Activated T-cell treated with anti-CD3 and anti-CD28 coated beads, Interleukin-2, amount 50 U/mL, for 4 hours (primary cell): ENCODE data around the gene HCFC1. TPM values are rescaled to one million over a fixed set of nuclear protein-coding genes. Genes with fewer than 3 reads are reported as not detected.

Source experiments
- ATAC-seq, 2 donors: fragments of 200-7000 bp; cut with Tn5 transposase; one replicate each; pipeline ENCODE4 v1.10.0; 2021
- DNase-seq: peaks from one replicate; pipeline ENCODE4 v3.0.0-alpha.2; 2020
- H3K27me3 Mint-ChIP-seq: one replicate; pipeline ENCODE4 v1.8.0; 2021; ENCODE audit warnings: low read depth, mixed read lengths
- H3K36me3 Mint-ChIP-seq: one replicate; pipeline ENCODE4 v1.8.0; 2022; ENCODE audit warnings: mixed read lengths; ENCODE audit not compliant: insufficient read depth
- H3K4me1 Mint-ChIP-seq: one replicate; pipeline ENCODE4 v1.8.0; 2021; ENCODE audit warnings: low read depth, mixed read lengths
- H3K4me3 Mint-ChIP-seq: one replicate; pipeline ENCODE4 v1.8.0; 2021; ENCODE audit warnings: mild to moderate bottlenecking, moderate library complexity, mixed read lengths
- H3K9me3 Mint-ChIP-seq: one replicate; pipeline ENCODE4 v1.8.0; 2021; ENCODE audit warnings: mixed read lengths
- total RNA-seq, 3 donors: library from RNA; stranded (reverse); gene quantifications; one replicate each; pipeline ENCODE4 v1.2.1, GENCODE V29; 2021

Gene HCFC1
- total RNA-seq, 3 donors from 2014 or later, result 140 to 162 (median 150) TPM

- Mint-ChIP-seq H3K4me3 (no peak overlapping the region), H3K36me3 (peaks cover 2% of the 10 kb centered on the region), H3K4me1 (peaks cover 10% of the 10 kb centered on the region), H3K27me3 (no peaks in the 10 kb centered on the region), H3K9me3 (no peaks in the 10 kb centered on the region)
- DNase-seq (no peak), ATAC-seq (no peak)
Observed at GRCh38 chrX:153961292-153961691, 10.3 kb downstream of the HCFC1 start.

- no peak for ATAC-seq
- Mint-ChIP-seq H3K27me3 (no peaks in the 10 kb centered on the region), H3K9me3 (no peaks in the 10 kb centered on the region), H3K4me1 (peaks cover 4% of the 10 kb centered on the region), H3K36me3 (peaks cover 2% of the 10 kb centered on the region), H3K4me3 (no peak overlapping the region)
- no peak for DNase-seq
Observed at GRCh38 chrX:153960786-153961185, 10.8 kb downstream of the HCFC1 start.

DNA sequence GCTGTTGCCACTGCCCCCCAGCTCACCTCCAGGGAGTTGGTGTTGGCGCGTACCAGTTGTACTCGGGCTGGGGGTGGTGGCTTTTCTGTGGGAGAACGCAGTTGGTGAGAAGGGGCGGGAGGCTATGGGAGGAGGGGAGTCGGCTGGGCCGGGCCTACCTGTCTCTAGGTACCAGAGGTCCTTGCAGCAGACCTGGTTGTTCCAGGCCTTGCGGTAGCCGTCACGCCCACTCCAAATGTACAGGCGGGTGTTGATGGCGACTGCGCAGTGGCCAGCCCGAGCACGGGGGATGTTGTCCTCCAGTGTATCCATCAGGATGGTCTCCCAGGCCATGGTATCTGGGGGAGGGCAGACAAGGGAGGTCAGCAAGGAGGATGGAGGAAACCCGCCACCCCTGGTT lies 11.5 kb downstream of the HCFC1 start:
- no peak overlapping the region for H3K4me3 Mint-ChIP-seq
- H3K27me3 Mint-ChIP-seq, result no peaks in the 10 kb centered on the region
- no peaks in the 10 kb centered on the region for H3K9me3 Mint-ChIP-seq
- DNase-seq (no peak), ATAC-seq (no peak)
- no peaks in the 10 kb centered on the region for H3K4me1 Mint-ChIP-seq
- peaks cover 2% of the 10 kb centered on the region for H3K36me3 Mint-ChIP-seq

- no peak for ATAC-seq
- DNase-seq, result no peak
- no peaks in the 10 kb centered on the region for H3K27me3 Mint-ChIP-seq
- no peak overlapping the region for H3K4me3 Mint-ChIP-seq
- H3K4me1 Mint-ChIP-seq, result no peaks in the 10 kb centered on the region
- H3K36me3 Mint-ChIP-seq, result peaks cover 2% of the 10 kb centered on the region
- no peaks in the 10 kb centered on the region for H3K9me3 Mint-ChIP-seq
Observed at GRCh38 chrX:153959649-153960048, 12.0 kb downstream of the HCFC1 start.

DNA sequence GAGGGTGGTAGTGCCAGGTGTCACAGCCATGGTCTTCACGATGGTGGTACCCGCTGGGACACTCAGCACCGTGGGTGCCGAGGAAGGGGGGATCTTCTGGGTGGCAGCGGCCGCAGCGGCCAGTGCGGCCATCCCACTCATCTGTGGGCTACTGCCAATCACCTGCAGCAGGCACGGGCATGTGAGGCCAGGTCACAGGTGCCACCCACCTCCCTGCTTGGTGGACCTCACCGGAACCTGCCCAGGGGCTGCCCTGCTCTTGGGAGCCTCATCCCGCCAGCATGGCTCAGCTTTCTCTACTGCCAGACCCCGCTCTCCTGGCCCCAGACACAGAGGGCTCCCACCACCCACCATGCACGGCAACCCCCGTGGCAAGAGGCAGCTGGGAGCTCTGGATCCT lies 13.0 kb downstream of the HCFC1 start:
- no peak for DNase-seq
- no peaks in the 10 kb centered on the region for H3K27me3 Mint-ChIP-seq
- ATAC-seq, result no peak
- H3K4me3 Mint-ChIP-seq, result no peak overlapping the region
- H3K4me1 Mint-ChIP-seq, result peaks cover 2% of the 10 kb centered on the region
- peaks cover 7% of the 10 kb centered on the region for H3K36me3 Mint-ChIP-seq
- no peaks in the 10 kb centered on the region for H3K9me3 Mint-ChIP-seq

GRCh38 chrX:153957224-153957623 lies 14.4 kb downstream of the HCFC1 start:
- Mint-ChIP-seq H3K4me3 (no peak overlapping the region), H3K9me3 (no peaks in the 10 kb centered on the region), H3K36me3 (peaks cover 9% of the 10 kb centered on the region), H3K4me1 (peaks cover 2% of the 10 kb centered on the region), H3K27me3 (no peaks in the 10 kb centered on the region)
- DNase-seq (no peak), ATAC-seq (no peak)

DNA sequence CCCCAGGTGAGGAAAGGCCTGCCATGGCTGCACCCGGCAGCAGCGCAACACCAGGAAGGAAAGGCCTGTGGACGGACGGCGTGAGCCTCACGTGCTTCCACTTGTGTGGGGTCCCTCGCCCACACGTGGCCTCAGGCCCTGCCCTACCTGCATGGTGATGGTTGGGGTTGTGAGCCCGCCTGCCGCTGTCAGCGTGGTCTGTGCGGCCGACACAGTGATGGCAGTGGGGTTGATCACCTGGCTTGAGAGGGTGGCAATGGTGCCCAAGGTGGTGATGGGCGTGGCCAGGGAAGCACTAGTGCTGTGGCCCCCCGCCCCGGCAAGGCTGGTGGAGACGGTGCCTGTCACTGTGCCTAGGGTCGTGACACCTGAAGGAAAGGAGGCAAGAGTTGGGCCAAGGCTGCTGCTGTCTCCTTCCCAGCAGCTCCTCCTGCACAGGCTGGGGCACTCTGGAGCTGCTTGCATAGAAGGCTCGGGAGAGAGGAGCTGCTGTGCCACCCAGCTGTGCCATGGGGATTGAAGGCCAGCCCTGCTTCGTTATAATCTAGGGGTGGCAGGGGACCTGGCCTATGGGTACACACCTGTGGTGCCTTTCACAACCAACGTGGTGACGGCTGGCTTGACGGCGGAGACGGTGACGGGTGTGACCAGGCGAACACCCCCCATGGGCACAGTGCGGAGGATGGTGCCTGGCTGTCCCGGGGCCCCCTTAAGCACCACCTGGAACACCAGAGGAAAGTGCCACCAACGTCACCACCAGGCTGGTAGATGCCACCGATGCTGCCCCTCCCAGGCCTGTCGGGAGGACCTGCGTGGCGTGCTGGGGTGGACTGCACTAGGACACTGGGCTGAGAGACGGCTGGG lies 15.3 kb downstream of the HCFC1 start:
- H3K9me3 Mint-ChIP-seq, result no peaks in the 10 kb centered on the region
- H3K4me3 Mint-ChIP-seq, result no peak overlapping the region
- no peaks in the 10 kb centered on the region for H3K27me3 Mint-ChIP-seq
- DNase-seq (no peak), ATAC-seq (no peak)
- H3K36me3 Mint-ChIP-seq, result peaks cover 12% of the 10 kb centered on the region
- peaks cover 2% of the 10 kb centered on the region for H3K4me1 Mint-ChIP-seq

DNA sequence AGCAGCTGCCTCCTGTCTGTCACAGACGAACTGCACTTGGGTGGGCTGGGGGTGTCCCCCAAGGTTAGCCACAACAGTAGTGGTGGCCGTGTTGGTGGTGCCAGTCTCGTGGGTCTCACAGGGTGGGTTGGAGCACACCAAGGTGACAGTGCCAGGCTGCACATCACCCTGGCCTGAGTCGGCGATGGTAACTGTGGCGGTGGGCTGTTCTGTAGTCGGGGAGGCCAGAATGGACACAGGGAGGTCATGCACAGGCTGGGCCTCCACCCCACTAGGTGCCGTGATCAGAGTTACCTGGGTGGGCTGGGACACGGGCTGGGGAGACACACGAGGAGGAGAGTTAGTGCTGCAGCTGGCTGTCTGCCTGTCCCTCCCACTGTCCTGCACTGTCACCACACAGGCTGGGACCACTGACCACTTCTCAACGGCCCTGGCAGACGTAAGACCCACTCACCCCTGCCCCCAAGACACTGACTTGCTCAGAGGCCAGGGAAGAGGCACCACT lies 16.3 kb downstream of the HCFC1 start:
- Mint-ChIP-seq H3K27me3 (no peaks in the 10 kb centered on the region), H3K9me3 (no peaks in the 10 kb centered on the region), H3K36me3 (peaks cover 17% of the 10 kb centered on the region), H3K4me1 (peaks cover 2% of the 10 kb centered on the region), H3K4me3 (no peak overlapping the region)
- ATAC-seq (no peak), DNase-seq (no peak)

DNA sequence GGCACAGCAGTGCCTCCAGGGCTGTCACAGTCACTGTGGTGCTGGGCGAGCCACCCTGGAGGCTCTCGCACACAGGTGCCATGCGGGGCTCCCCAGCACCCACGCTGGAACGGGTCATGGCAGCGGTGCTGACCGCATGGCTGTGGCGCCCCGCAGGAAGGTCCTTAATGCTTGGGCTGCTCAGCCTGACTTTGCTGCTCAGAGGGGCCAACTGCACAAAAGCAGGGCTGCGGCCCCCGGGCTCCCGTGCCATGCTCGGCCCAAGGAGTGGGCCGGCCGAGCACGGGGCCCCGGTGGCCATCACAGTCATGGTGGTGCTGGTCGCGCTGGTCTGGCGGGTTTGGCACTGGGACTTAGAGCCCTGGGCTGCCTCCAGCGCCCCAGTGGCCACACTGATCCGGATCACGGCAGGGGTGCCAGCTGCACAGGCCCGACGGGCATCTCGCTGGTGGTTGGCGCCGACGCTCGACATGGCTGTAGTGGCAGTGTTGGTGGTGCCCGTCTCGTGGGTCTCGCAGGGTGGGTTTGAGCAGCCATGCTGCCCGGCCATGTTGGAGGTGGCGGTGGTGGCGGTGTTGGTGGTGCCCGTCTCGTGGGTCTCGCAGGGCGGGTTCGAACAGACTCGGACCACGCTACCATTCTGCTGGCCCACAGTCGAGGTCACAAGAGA lies 16.9 kb downstream of the HCFC1 start:
- Mint-ChIP-seq H3K4me3 (no peak overlapping the region), H3K9me3 (no peaks in the 10 kb centered on the region), H3K27me3 (no peaks in the 10 kb centered on the region), H3K36me3 (peaks cover 18% of the 10 kb centered on the region), H3K4me1 (peaks cover 2% of the 10 kb centered on the region)
- ATAC-seq, result no peak
- DNase-seq, result no peak

GRCh38 chrX:153953892-153954557 lies 17.6 kb downstream of the HCFC1 start:
- H3K27me3 Mint-ChIP-seq, result no peaks in the 10 kb centered on the region
- no peak overlapping the region for H3K4me3 Mint-ChIP-seq
- no peak for DNase-seq
- peaks cover 3% of the 10 kb centered on the region for H3K4me1 Mint-ChIP-seq
- H3K9me3 Mint-ChIP-seq, result no peaks in the 10 kb centered on the region
- peaks cover 18% of the 10 kb centered on the region for H3K36me3 Mint-ChIP-seq
- ATAC-seq, result peak in 1 of 2 donors; percentile 3

- Mint-ChIP-seq H3K4me1 (peaks cover 3% of the 10 kb centered on the region), H3K4me3 (no peak overlapping the region), H3K27me3 (no peaks in the 10 kb centered on the region), H3K9me3 (no peaks in the 10 kb centered on the region), H3K36me3 (peaks cover 18% of the 10 kb centered on the region)
- DNase-seq (peak; percentile 82), ATAC-seq (peak; percentile 64 to 72)
Observed at GRCh38 chrX:153953342-153953830, 18.2 kb downstream of the HCFC1 start.

GRCh38 chrX:153952373-153953026 lies 19.1 kb downstream of the HCFC1 start:
- no peaks in the 10 kb centered on the region for H3K9me3 Mint-ChIP-seq
- H3K4me3 Mint-ChIP-seq, result no peak overlapping the region
- H3K4me1 Mint-ChIP-seq, result peaks cover 7% of the 10 kb centered on the region
- ATAC-seq (no peak), DNase-seq (no peak)
- H3K27me3 Mint-ChIP-seq, result no peaks in the 10 kb centered on the region
- peaks cover 19% of the 10 kb centered on the region for H3K36me3 Mint-ChIP-seq

GRCh38 chrX:153951683-153952372 lies 19.8 kb downstream of the HCFC1 start:
- H3K4me3 Mint-ChIP-seq, result no peak overlapping the region
- ATAC-seq (no peak), DNase-seq (no peak)
- H3K9me3 Mint-ChIP-seq, result no peaks in the 10 kb centered on the region
- peaks cover 11% of the 10 kb centered on the region for H3K4me1 Mint-ChIP-seq
- peaks cover 20% of the 10 kb centered on the region for H3K36me3 Mint-ChIP-seq
- H3K27me3 Mint-ChIP-seq, result no peaks in the 10 kb centered on the region
